Trophoblast cell (in vitro differentiated cells and primary cell): ENCODE data around the gene NKAPD1.

Experiments
- DNase-seq, 2 donors: peaks; one replicate each; pipeline ENCODE4 v3.0.0-alpha.2; 2016
- H2AFZ ChIP-seq: 2 replicates; pipeline ENCODE4 v1.6.1; 2013; ENCODE audit warnings: low read length, moderate library complexity, mild to moderate bottlenecking; ENCODE audit not compliant: insufficient read depth, poor library complexity
- H2AK5ac ChIP-seq: 2 replicates; pipeline ENCODE4 v1.6.1; 2013; ENCODE audit warnings: mild to moderate bottlenecking, low read length
- H2BK120ac ChIP-seq: 2 replicates; pipeline ENCODE4 v1.6.1; 2013; ENCODE audit warnings: low read length, mild to moderate bottlenecking, moderate library complexity; ENCODE audit not compliant: insufficient read depth, poor library complexity
- H2BK12ac ChIP-seq: 2 replicates; pipeline ENCODE4 v1.6.1; 2013; ENCODE audit warnings: mild to moderate bottlenecking, low read length, moderate library complexity
- H2BK5ac ChIP-seq: 2 replicates; pipeline ENCODE4 v1.6.1; 2013; ENCODE audit warnings: low read length, low read depth, moderate library complexity, mild to moderate bottlenecking; ENCODE audit not compliant: poor library complexity
- H3K14ac ChIP-seq: 2 replicates; pipeline ENCODE4 v1.6.1; 2013; ENCODE audit warnings: mild to moderate bottlenecking, low read length
- H3K18ac ChIP-seq: 2 replicates; pipeline ENCODE4 v1.6.1; 2013; ENCODE audit warnings: mild to moderate bottlenecking, low read length
- H3K23ac ChIP-seq: 2 replicates; pipeline ENCODE4 v1.6.1; 2013; ENCODE audit warnings: low read length
- H3K27ac ChIP-seq: 2 replicates; pipeline ENCODE4 v1.5.1; 2013; ENCODE audit warnings: low read depth, mild to moderate bottlenecking, inconsistent platforms, low read length, moderate library complexity
- H3K27me3 ChIP-seq: 2 replicates; pipeline ENCODE4 v1.6.1; 2013; ENCODE audit warnings: inconsistent platforms, mild to moderate bottlenecking, low read length, moderate library complexity; ENCODE audit not compliant: insufficient read depth
- H3K36me3 ChIP-seq, 2 experiments: 1 replicate in 1 of 2; 2 replicates in 1 of 2; pipeline ENCODE4 v1.6.1; 2013; ENCODE audit warnings: low read length in 2 of 2, mild to moderate bottlenecking in 2 of 2, moderate library complexity in 1 of 2; ENCODE audit not compliant: insufficient read depth in 2 of 2, control insufficient read depth in 1 of 2
- H3K4ac ChIP-seq: 2 replicates; pipeline ENCODE4 v1.6.1; 2013; ENCODE audit warnings: low read depth, mild to moderate bottlenecking, low read length, moderate library complexity
- H3K4me1 ChIP-seq, 2 experiments: 1 replicate in 1 of 2; 2 replicates in 1 of 2; pipeline ENCODE4 v1.6.1; 2013; ENCODE audit warnings: low read length in 2 of 2, mild to moderate bottlenecking in 2 of 2, moderate library complexity in 1 of 2; ENCODE audit not compliant: insufficient read depth in 2 of 2, control insufficient read depth in 1 of 2
- H3K4me2 ChIP-seq: 2 replicates; pipeline ENCODE4 v1.6.1; 2013; ENCODE audit warnings: inconsistent platforms, mild to moderate bottlenecking, low read length, moderate library complexity
- H3K4me3 ChIP-seq: 2 replicates; pipeline ENCODE4 v1.5.1; 2013; ENCODE audit warnings: mild to moderate bottlenecking, low read depth, low read length, inconsistent platforms
- H3K79me1 ChIP-seq: one replicate; pipeline ENCODE4 v1.6.1; 2013; ENCODE audit warnings: low read length
- H3K79me2 ChIP-seq: 2 replicates; pipeline ENCODE4 v1.6.1; 2013; ENCODE audit warnings: low read length, mild to moderate bottlenecking; ENCODE audit not compliant: control insufficient read depth, insufficient read depth, poor library complexity
- H3K9ac ChIP-seq: 2 replicates; pipeline ENCODE4 v1.6.1; 2013; ENCODE audit warnings: mild to moderate bottlenecking, low read length
- H3K9me3 ChIP-seq: 2 replicates; pipeline ENCODE4 v1.6.1; 2013; ENCODE audit warnings: low read depth, mild to moderate bottlenecking, control low read depth, inconsistent platforms, low read length; ENCODE audit not compliant: insufficient read depth
- H4K12ac ChIP-seq: 2 replicates; pipeline ENCODE4 v1.6.1; 2013; ENCODE audit warnings: low read depth, mild to moderate bottlenecking, low read length, moderate library complexity
- H4K8ac ChIP-seq: 2 replicates; pipeline ENCODE4 v1.6.1; 2013; ENCODE audit warnings: low read depth, mild to moderate bottlenecking, low read length, moderate library complexity
- H4K91ac ChIP-seq: one replicate; pipeline ENCODE4 v1.6.1; 2013; ENCODE audit warnings: low read depth, mild to moderate bottlenecking, low read length, moderate library complexity
- WGBS: extraction: QIAGEN DNeasy Blood & Tissue Kit; methylation state at CpG from one replicate; pipeline ENCODE4 v1.1.7; 2013; ENCODE audit warnings: missing lambda C conversion rate; ENCODE audit not compliant: insufficient read length, insufficient coverage; ENCODE audit errors: extremely low coverage; 5-methylcytosine and 5-hydroxymethylcytosine counted together

NKAPD1 gene

DNA sequence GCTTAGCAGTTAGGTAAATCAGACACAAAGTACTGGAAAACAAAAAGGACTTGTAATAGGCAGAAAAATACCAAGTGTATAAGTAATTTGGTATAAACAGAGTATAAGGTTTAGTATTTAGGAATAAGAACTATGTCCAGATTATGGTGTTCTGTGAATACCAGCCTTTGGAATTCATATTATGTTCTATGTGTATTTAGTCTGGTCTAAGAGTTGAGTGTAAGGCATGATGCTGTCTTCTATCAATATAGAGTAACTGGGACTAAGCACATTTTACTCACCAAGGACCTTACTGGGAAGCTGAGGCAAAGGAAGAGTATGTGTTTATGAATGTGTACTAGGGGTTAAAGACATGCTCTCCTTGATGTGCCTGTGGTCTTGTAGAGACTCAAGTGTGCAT, 22.1 kb downstream of the NKAPD1 start:
- Histone ChIP-seq H3K14ac (no peak overlapping the region), H4K91ac (no peak overlapping the region), H3K36me3 (peaks cover 9 to 14% of the 10 kb centered on the region in 2 experiments), H3K4ac (no peak overlapping the region), H3K4me3 (no peak overlapping the region), H3K79me1 (no peaks in the 10 kb centered on the region), H3K27ac (no peak overlapping the region), H4K8ac (no peak overlapping the region), H3K9me3 (no peaks in the 10 kb centered on the region), H3K23ac (no peak overlapping the region), H3K4me1 (no peaks in the 10 kb centered on the region), H3K27me3 (no peaks in the 10 kb centered on the region), H2AK5ac (no peak overlapping the region), H2AFZ (no peak overlapping the region), H4K12ac (no peak overlapping the region), H2BK5ac (no peak overlapping the region), H3K9ac (no peak overlapping the region), H3K18ac (no peak overlapping the region), H3K79me2 (no peaks in the 10 kb centered on the region), H2BK120ac (no peak overlapping the region), H2BK12ac (no peak overlapping the region), H3K4me2 (no peak overlapping the region)
- DNase-seq = no peak

DNA sequence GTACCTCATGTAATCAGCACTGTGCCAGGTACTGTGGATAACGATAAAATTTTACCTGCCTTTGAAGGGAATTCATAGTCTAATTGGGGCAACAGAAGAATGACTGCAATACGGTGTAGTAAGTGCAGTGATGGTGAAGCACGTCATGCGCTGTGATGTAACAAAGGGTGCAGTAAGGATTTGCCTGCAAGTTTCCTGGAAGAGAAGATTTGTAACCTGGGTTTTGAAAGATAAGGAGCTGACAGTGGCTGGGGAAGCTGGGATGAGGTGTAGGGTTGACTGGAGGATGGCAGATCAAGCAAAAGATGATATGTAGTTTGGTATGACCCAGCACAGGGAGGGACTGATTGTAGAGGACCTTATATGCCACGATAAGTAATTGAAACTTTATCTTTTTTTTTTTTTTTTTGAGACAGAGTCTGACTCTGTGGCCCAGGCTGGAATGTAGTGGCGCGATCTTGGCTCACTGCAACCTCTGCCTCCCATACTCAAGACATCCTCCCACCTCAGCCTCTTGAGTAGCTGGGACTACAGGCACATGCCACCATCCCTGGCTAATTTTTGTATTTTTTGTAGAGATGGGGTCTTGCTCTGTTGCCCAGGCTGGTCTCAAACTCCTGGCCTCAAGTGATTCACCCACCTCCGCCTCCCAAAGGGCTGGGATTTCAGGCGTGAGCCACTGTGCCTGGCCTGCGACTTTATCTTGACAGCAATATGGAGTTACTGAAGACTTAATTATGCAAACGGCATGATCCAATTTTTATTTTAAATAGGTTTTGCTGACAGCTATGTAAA, 23.8 kb downstream of the NKAPD1 start:
- Histone ChIP-seq H3K27me3 (no peaks in the 10 kb centered on the region), H3K23ac (no peak overlapping the region), H2AFZ (no peak overlapping the region), H2BK12ac (no peak overlapping the region), H3K18ac (no peak overlapping the region), H3K4ac (no peak overlapping the region), H3K79me1 (no peaks in the 10 kb centered on the region), H3K4me2 (no peak overlapping the region), H4K91ac (no peak overlapping the region), H2BK5ac (no peak overlapping the region), H4K12ac (no peak overlapping the region), H3K79me2 (no peaks in the 10 kb centered on the region), H3K36me3 (peaks cover 9% of the 10 kb centered on the region in 2 experiments), H3K9me3 (no peaks in the 10 kb centered on the region), H3K9ac (no peak overlapping the region), H3K27ac (no peak overlapping the region), H3K14ac (no peak overlapping the region), H3K4me3 (no peak overlapping the region), H2AK5ac (no peak overlapping the region), H4K8ac (no peak overlapping the region), H3K4me1 (no peaks in the 10 kb centered on the region), H2BK120ac (no peak overlapping the region)
- DNase-seq = no peak
- WGBS = no CpG with 5 or more reads among the region's 11 CpGs

DNA sequence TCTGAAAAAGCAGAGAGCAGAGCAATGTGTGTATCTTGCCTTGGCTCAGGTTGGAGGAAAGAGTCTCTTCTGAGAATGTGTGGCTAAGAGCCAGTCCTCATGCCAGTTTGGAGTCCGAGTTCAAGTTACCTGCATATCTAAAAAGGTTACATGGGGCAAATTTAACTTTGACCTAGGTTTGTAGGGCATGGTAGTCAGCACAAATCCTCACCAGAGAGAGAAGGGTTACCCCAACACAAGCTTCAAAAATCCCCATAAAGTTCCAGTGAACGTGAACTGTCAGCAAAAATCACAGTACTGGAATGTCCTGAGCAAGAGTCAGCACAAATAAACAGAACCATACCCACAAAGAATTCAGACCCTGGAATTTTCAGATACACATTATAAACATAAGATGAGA, 26.4 kb downstream of the NKAPD1 start:
- no peak for DNase-seq
- no peaks in the 10 kb centered on the region for H3K4me1 ChIP-seq
- H2BK120ac ChIP-seq = no peak overlapping the region
- no peak overlapping the region for H3K23ac ChIP-seq
- H3K4me3 ChIP-seq = no peak overlapping the region
- no peak overlapping the region for H4K8ac ChIP-seq
- H3K14ac ChIP-seq = no peak overlapping the region
- no peak overlapping the region for H3K9ac ChIP-seq
- no peak overlapping the region for H2AFZ ChIP-seq
- no peaks in the 10 kb centered on the region for H3K79me1 ChIP-seq
- H3K79me2 ChIP-seq = no peaks in the 10 kb centered on the region
- no peak overlapping the region for H3K4me2 ChIP-seq
- peaks cover 0 to 5% of the 10 kb centered on the region in 2 experiments for H3K36me3 ChIP-seq
- no peak overlapping the region for H2BK12ac ChIP-seq
- H3K27ac ChIP-seq = no peak overlapping the region
- no peak overlapping the region for H2AK5ac ChIP-seq
- H4K12ac ChIP-seq = no peak overlapping the region
- H3K4ac ChIP-seq = no peak overlapping the region
- H3K18ac ChIP-seq = no peak overlapping the region
- H3K9me3 ChIP-seq = no peaks in the 10 kb centered on the region
- no peak overlapping the region for H2BK5ac ChIP-seq
- WGBS = no CpG with 5 or more reads among the region's 2 CpGs
- H3K27me3 ChIP-seq = no peaks in the 10 kb centered on the region
- no peak overlapping the region for H4K91ac ChIP-seq

DNA sequence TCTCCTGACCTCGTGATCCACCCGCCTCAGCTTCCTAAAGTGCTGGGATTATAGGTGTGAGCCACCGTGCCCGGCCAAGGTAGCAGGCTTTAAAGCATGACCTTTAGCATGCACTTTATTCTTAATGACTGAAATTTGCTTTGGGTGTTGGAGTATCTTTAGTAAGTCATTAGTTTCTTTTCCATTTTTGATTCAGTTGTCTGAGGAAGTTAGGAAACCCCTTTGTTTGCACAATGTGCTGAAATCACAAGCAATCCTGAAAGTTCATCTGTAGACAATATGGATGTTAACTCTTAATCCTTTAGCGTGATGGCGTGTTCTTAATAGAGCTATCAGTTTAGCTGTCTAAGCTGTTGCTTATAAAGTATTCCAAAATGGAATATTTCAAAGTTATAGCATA, 29.3 kb downstream of the NKAPD1 start:
- no peak overlapping the region for H3K4ac ChIP-seq
- H4K12ac ChIP-seq = no peak overlapping the region
- no peaks in the 10 kb centered on the region for H3K79me1 ChIP-seq
- no peak overlapping the region for H3K4me2 ChIP-seq
- no peak overlapping the region for H2BK12ac ChIP-seq
- H3K23ac ChIP-seq = no peak overlapping the region
- no peak overlapping the region for H3K14ac ChIP-seq
- H3K4me1 ChIP-seq = no peaks in the 10 kb centered on the region
- no peaks in the 10 kb centered on the region for H3K79me2 ChIP-seq
- no peaks in the 10 kb centered on the region for H3K36me3 ChIP-seq
- H3K18ac ChIP-seq = no peak overlapping the region
- no peaks in the 10 kb centered on the region for H3K9me3 ChIP-seq
- no peaks in the 10 kb centered on the region for H3K27me3 ChIP-seq
- no peak overlapping the region for H4K91ac ChIP-seq
- H3K9ac ChIP-seq = no peak overlapping the region
- no CpG with 5 or more reads among the region's 6 CpGs for WGBS
- H2BK5ac ChIP-seq = no peak overlapping the region
- no peak overlapping the region for H2BK120ac ChIP-seq
- no peak overlapping the region for H3K27ac ChIP-seq
- no peak overlapping the region for H2AK5ac ChIP-seq
- DNase-seq = no peak
- H2AFZ ChIP-seq = no peak overlapping the region
- H4K8ac ChIP-seq = no peak overlapping the region
- H3K4me3 ChIP-seq = no peak overlapping the region
